A549 (cell line): ENCODE results near the gene MAGEC1.

Experiments used
- BHLHE40 ChIP-seq: IDR thresholded peaks from 2 replicates; pipeline ENCODE4 v1.6.1; 2012; ENCODE audit warnings: low read depth, low read length, inconsistent platforms
- CHD4 ChIP-seq: fragments of 200-600 bp; sonication (generic); IDR thresholded peaks from 2 replicates; pipeline ENCODE4 v1.6.1; 2016; ENCODE audit warnings: antibody characterized with exemption, mild to moderate bottlenecking, borderline replicate concordance
- EP300 ChIP-seq, 2 experiments: fragments of >200 bp; sonication (Bioruptor Twin); formaldehyde crosslinking; IDR thresholded peaks; 2 replicates in 1 of 2; 3 replicates in 1 of 2; pipeline ENCODE4 v1.6.1; 2016 to 2017
- JUN ChIP-seq, 2 experiments: fragments of >200 bp; sonication (Bioruptor Twin); formaldehyde crosslinking; IDR thresholded peaks; 2 replicates in 1 of 2; 3 replicates in 1 of 2; pipeline ENCODE4 v1.6.1; 2016 to 2017
- MAZ ChIP-seq: fragments of 150-350 bp; IDR thresholded peaks from 2 replicates; pipeline ENCODE4 v1.6.1; 2014; ENCODE audit warnings: antibody characterized with exemption, low read depth, low read length, borderline replicate concordance
- RAD21 ChIP-seq, 2 experiments: fragments of >200 bp in 1 of 2; sonication (Bioruptor Twin) in 1 of 2; formaldehyde crosslinking in 1 of 2; IDR thresholded peaks in 1 of 2; conservative IDR thresholded peaks in 1 of 2; 2 replicates in 1 of 2; 3 replicates in 1 of 2; pipeline ENCODE4 v1.6.1; 2012 to 2018; ENCODE audit warnings: inconsistent platforms in 1 of 2
- RNF2 ChIP-seq: fragments of 200-600 bp; sonication (generic); IDR thresholded peaks from 2 replicates; pipeline ENCODE4 v1.6.1; 2016; ENCODE audit warnings: low read depth, mild to moderate bottlenecking, antibody characterized with exemption, moderate library complexity, borderline replicate concordance
- TF ChIP-seq, protein P1 (sequence below): fragments of >200 bp; sonication (Bioruptor Twin); formaldehyde crosslinking; IDR thresholded peaks from 3 replicates; pipeline ENCODE4 v1.5.1; 2016

GRCh38 chrX:141945426-141945825 is 41.7 kb downstream of the MAGEC1 start:
- TF ChIP-seq, protein P1, sequence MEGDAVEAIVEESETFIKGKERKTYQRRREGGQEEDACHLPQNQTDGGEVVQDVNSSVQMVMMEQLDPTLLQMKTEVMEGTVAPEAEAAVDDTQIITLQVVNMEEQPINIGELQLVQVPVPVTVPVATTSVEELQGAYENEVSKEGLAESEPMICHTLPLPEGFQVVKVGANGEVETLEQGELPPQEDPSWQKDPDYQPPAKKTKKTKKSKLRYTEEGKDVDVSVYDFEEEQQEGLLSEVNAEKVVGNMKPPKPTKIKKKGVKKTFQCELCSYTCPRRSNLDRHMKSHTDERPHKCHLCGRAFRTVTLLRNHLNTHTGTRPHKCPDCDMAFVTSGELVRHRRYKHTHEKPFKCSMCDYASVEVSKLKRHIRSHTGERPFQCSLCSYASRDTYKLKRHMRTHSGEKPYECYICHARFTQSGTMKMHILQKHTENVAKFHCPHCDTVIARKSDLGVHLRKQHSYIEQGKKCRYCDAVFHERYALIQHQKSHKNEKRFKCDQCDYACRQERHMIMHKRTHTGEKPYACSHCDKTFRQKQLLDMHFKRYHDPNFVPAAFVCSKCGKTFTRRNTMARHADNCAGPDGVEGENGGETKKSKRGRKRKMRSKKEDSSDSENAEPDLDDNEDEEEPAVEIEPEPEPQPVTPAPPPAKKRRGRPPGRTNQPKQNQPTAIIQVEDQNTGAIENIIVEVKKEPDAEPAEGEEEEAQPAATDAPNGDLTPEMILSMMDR, result no peak
- TF ChIP-seq EP300 (IDR thresholded peaks at IDR 0.05), result no peak
- no peak for TF ChIP-seq MAZ
- TF ChIP-seq BHLHE40, result no peak
- no peak for TF ChIP-seq JUN (IDR thresholded peaks at IDR 0.05)
- no peak for TF ChIP-seq RNF2
- no peak for TF ChIP-seq CHD4
- TF ChIP-seq RAD21 (conservative IDR thresholded peaks at IDR 0.05 in 1 of 2, IDR thresholded peaks at IDR 0.05 in 1 of 2), result no peak
